Measurements from ENCODE around the gene SUN3. TPM values are rescaled to one million over a fixed set of nuclear protein-coding genes. Genes with fewer than 3 reads are reported as not detected.

The SUN3 gene
- total and polyA plus RNA-seq, 2 of the 13 experiments (the other 11 are each of a cell fraction or from before 2014, with no cell fraction given) = not detected

DNA sequence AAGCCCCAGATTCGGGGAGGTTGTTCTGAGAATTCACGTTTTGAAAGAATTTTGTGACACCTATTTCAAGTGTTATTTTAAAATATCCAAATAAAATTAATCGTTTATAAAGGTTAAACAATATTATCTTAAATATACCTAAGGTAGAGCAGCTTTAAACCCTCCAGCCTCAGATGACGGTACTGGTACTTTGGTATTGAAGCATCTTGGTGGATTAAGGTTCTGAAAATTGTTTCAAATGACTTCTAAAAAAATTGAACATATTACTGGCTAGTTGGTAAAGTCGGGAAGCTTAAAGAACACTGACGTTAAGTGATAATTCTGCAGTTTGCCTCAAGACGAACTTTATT, 49.1 kb downstream of the SUN3 start:
- no peaks in the 10 kb centered on the region; a peak in 1 of 5 replicates for H3K27me3 ChIP-seq (ENCODE audit: control insufficient read depth in 1 of 2, insufficient read depth in 2 of 2, low read length in 2 of 2)
- no TSS peak for BruUV-seq (replicated peaks)
- H3K36me3 ChIP-seq (replicated peaks in 1 of 2; ENCODE audit: control insufficient read depth in 1 of 2, insufficient read depth in 2 of 2, low read length in 2 of 2) = peaks cover 4 to 31% of the 10 kb centered on the region in 2 experiments
- peaks cover 4% of the 10 kb centered on the region for H3K79me2 ChIP-seq (ENCODE audit: insufficient read depth, low read length)
- POLR2A ChIA-PET = no interaction called here
- DNase-seq (ENCODE audit: low spot score) (no peak), ATAC-seq (no peak), FAIRE-seq (no peak)
- peak overlapping the region; percentile 50 for H2AFZ ChIP-seq (ENCODE audit: low read length)
- no peaks in the 10 kb centered on the region for H4K20me1 ChIP-seq (ENCODE audit: insufficient read depth, low read length)
- peak overlapping the region; percentile 99 for H3K4me2 ChIP-seq (ENCODE audit: low read depth, low read length)
- intact Hi-C loops (cut with micrococcal nuclease; ENCODE audit: unreplicated experiment) (loop anchor here (1.0 kb wide), 1 partner anchor 108 kb away; no protein-coding TSS in a partner anchor), in situ Hi-C loops (cut with HindIII; ENCODE audit: extremely low pct_ligation_motif_present, low pct_unique_long_range_greater_than_20kb) (no loop called here)
- TF ChIP-seq ZNF292 (CRISPR knock-in tag; IDR thresholded peaks at IDR 0.05; ENCODE audit: borderline replicate concordance, low read depth) (no peak), DMAP1 (CRISPR knock-in tag; IDR thresholded peaks at IDR 0.05) (no peak), ZNF615 (CRISPR knock-in tag; IDR thresholded peaks at IDR 0.05; ENCODE audit: borderline replicate concordance) (no peak), ZNF878 (CRISPR knock-in tag; IDR thresholded peaks at IDR 0.05) (0 out of 2 replicates have a peak, but pooled peaks have one; percentile 4), ZNF282 (IDR thresholded peaks at IDR 0.05; ENCODE audit: partially characterized antibody) (no peak), RARG (CRISPR knock-in tag; IDR thresholded peaks at IDR 0.05; ENCODE audit: low read depth) (0 out of 2 replicates have a peak, but pooled peaks have one; percentile 0), POLR2G (IDR thresholded peaks at IDR 0.05; ENCODE audit: low read depth, low read length) (no peak), NCOR1 (IDR thresholded peaks at IDR 0.05; ENCODE audit: borderline replicate concordance, low read length) (no peak), ZNF224 (CRISPR knock-in tag; IDR thresholded peaks at IDR 0.05) (no peak), REXO4 (CRISPR knock-in tag; IDR thresholded peaks at IDR 0.05; ENCODE audit: borderline replicate concordance) (no peak)
- TF ChIP-seq, protein P1, sequence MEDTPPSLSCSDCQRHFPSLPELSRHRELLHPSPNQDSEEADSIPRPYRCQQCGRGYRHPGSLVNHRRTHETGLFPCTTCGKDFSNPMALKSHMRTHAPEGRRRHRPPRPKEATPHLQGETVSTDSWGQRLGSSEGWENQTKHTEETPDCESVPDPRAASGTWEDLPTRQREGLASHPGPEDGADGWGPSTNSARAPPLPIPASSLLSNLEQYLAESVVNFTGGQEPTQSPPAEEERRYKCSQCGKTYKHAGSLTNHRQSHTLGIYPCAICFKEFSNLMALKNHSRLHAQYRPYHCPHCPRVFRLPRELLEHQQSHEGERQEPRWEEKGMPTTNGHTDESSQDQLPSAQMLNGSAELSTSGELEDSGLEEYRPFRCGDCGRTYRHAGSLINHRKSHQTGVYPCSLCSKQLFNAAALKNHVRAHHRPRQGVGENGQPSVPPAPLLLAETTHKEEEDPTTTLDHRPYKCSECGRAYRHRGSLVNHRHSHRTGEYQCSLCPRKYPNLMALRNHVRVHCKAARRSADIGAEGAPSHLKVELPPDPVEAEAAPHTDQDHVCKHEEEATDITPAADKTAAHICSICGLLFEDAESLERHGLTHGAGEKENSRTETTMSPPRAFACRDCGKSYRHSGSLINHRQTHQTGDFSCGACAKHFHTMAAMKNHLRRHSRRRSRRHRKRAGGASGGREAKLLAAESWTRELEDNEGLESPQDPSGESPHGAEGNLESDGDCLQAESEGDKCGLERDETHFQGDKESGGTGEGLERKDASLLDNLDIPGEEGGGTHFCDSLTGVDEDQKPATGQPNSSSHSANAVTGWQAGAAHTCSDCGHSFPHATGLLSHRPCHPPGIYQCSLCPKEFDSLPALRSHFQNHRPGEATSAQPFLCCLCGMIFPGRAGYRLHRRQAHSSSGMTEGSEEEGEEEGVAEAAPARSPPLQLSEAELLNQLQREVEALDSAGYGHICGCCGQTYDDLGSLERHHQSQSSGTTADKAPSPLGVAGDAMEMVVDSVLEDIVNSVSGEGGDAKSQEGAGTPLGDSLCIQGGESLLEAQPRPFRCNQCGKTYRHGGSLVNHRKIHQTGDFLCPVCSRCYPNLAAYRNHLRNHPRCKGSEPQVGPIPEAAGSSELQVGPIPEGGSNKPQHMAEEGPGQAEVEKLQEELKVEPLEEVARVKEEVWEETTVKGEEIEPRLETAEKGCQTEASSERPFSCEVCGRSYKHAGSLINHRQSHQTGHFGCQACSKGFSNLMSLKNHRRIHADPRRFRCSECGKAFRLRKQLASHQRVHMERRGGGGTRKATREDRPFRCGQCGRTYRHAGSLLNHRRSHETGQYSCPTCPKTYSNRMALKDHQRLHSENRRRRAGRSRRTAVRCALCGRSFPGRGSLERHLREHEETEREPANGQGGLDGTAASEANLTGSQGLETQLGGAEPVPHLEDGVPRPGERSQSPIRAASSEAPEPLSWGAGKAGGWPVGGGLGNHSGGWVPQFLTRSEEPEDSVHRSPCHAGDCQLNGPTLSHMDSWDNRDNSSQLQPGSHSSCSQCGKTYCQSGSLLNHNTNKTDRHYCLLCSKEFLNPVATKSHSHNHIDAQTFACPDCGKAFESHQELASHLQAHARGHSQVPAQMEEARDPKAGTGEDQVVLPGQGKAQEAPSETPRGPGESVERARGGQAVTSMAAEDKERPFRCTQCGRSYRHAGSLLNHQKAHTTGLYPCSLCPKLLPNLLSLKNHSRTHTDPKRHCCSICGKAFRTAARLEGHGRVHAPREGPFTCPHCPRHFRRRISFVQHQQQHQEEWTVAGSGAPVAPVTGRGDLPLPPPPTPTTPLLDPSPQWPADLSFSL (CRISPR knock-in tag; IDR thresholded peaks at IDR 0.05) = no peak
- TF ChIP-seq, protein P2, sequence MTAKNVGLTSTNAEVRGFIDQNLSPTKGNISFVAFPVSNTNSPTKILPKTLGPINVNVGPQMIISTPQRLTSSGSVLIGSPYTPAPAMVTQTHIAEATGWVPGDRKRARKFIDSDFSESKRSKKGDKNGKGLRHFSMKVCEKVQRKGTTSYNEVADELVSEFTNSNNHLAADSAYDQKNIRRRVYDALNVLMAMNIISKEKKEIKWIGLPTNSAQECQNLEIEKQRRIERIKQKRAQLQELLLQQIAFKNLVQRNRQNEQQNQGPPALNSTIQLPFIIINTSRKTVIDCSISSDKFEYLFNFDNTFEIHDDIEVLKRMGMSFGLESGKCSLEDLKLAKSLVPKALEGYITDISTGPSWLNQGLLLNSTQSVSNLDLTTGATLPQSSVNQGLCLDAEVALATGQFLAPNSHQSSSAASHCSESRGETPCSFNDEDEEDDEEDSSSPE (CRISPR knock-in tag; IDR thresholded peaks at IDR 0.05) = no peak
- H3K4me3 ChIP-seq (replicated peaks in 1 of 3; ENCODE audit: insufficient read depth in 1 of 3, low read depth in 2 of 3, low read length in 3 of 3) = peak overlapping the region in 2 of 3 experiments; percentile 77 to 81; a peak in 5 of 6 replicates
- H3K4me1 ChIP-seq (ENCODE audit: insufficient read depth, low read length) = peaks cover 15% of the 10 kb centered on the region
- no peak overlapping the region for H3K9ac ChIP-seq (ENCODE audit: insufficient read depth, low read depth, low read length)
- no peak overlapping the region for H3K27ac ChIP-seq (ENCODE audit: extremely low read length, insufficient read depth, low read length)
- CTCF ChIA-PET (ENCODE audit: low intra/inter-chr PET ratio, low total read pairs) = no interaction called here
- 20% methylated on average over 7 of the region's 7 CpGs for WGBS (ENCODE audit: low lambda C conversion rate)
- H3K9me3 ChIP-seq (ENCODE audit: low read length) = no peaks in the 10 kb centered on the region

All from HepG2 (cell line).